Pancreas (tissue), 10 donors: ENCODE results near the gene LEMD2. TPM values are rescaled to one million over a fixed set of nuclear protein-coding genes. Genes with fewer than 3 reads are reported as not detected.

Source experiments
- ATAC-seq, 4 donors: fragments of 200-7000 bp; cut with Tn5 transposase; one replicate each; pipeline versions ENCODE4 v1.8.0 to v1.9.1; 2020; ENCODE audit warnings: mild to moderate bottlenecking in 4 of 4, moderate library complexity in 4 of 4
- DNase-seq, 6 donors: peaks; one replicate each; pipeline ENCODE4 v3.0.0-alpha.2; 2020
- FAIRE-seq: peaks from 2 replicates; lab custom pipeline; 2012; peaks lifted over from hg19 to GRCh38; lab: Jason Lieb, UNC
- H3K27ac ChIP-seq, 4 donors: fragments of 200-600 bp; sonication (generic); 1 replicate in 3 of 4; 2 replicates in 1 of 4; pipeline versions ENCODE4 v1.5.0 to v1.8.0; 2020
- H3K27me3 ChIP-seq, 4 donors: fragments of 200-600 bp; one replicate each; pipeline ENCODE4 v1.8.0; 2021
- H3K36me3 ChIP-seq, 3 donors: fragments of 200-600 bp; sonication (generic) in 1 of 3; one replicate each; pipeline versions ENCODE4 v1.5.0 to v1.8.0; 2020 to 2021
- H3K4me1 ChIP-seq, 3 donors: fragments of 200-600 bp; one replicate each; pipeline ENCODE4 v1.8.0; 2021
- H3K4me3 ChIP-seq, 4 donors: fragments of 200-600 bp; sonication (generic) in 2 of 4; one replicate each; pipeline versions ENCODE4 v1.5.0 to v1.8.0; 2020 to 2021
- H3K9me3 ChIP-seq, 4 donors: fragments of 200-600 bp; one replicate each; pipeline ENCODE4 v1.8.0; 2021
- CTCF ChIP-seq, 4 donors: fragments of 200-600 bp; sonication (generic) in 3 of 4; IDR thresholded peaks; one replicate each; pipeline versions ENCODE4 v1.5.0 to v1.8.0; 2021; ENCODE audit warnings: antibody characterized with exemption in 4 of 4
- WGBS, 2 donors: extraction: QIAGEN DNeasy Blood & Tissue Kit; methylation state at CpG; one replicate each; pipeline ENCODE4 v1.1.7; 2013; 5-methylcytosine and 5-hydroxymethylcytosine counted together
- intact Hi-C, 3 donors: fragments of 100-400 bp; cut with DNase I; formaldehyde crosslinking; loops; one replicate each; pipeline versions ENCODE4 v1.11.1 to v1.14.2; 2022
- polyA plus RNA-seq, 2 donors: library from polyadenylated mRNA; stranded (reverse); fragments of 200-250 nt; gene quantifications; one replicate each; pipeline ENCODE4 v1.2.3, GENCODE V29; 2013
- total RNA-seq, 6 donors: library from RNA; stranded (reverse); fragmentation: NEBNext Ultra II Directional in 4 of 6; extraction: Animal tissue kit (Norgen Biotek cat#: 25700) in 4 of 6; gene quantifications; one replicate each; pipeline versions ENCODE4 v1.2.1 to v1.2.4, GENCODE V29; 2021 to 2023
- donor health status: healthy with polysubstance abuse.
- donor health status: DM: no; HTN: no; CAD: no; lungs with moderate emphysema.
- donor health status: DM: no; HTN: no; CAD: no.
- donor health status: control.
- donor health status: control.
- donor health status: Bipolar disorder and iron deficiency.
- donor health status: DM: yes; HTN: yes; CAD: no.
- donor health status: DM: no; HTN: no; CAD: no.
- donor health status: DM: no; HTN: no; CAD: no.
- donor health status: DM: yes; HTN: yes; CAD: no.

The LEMD2 gene
- total and polyA plus RNA-seq, 8 donors, result 23.4 to 59.4 (median 30.0) TPM

- no peak for FAIRE-seq
- Histone ChIP-seq H3K4me3 (no peak overlapping the region), H3K4me1 (peaks cover 12 to 21% (median 16%) of the 10 kb centered on the region in 3 donors), H3K9me3 (no peaks in the 10 kb centered on the region), H3K27ac (no peak overlapping the region), H3K27me3 (no peaks in the 10 kb centered on the region), H3K36me3 (peaks cover 7 to 44% (median 20%) of the 10 kb centered on the region in 3 donors)
- TF ChIP-seq CTCF (IDR thresholded peaks at IDR 0.05), result no peak
- DNase-seq, result peak in 1 of 6 donors; percentile 32
- no peak for ATAC-seq
- intact Hi-C loops, result no loop called here
- 90 to 93% methylated on average over 10 of the region's 10 CpGs for WGBS, 2 donors
These were observed 5.0 kb downstream of the LEMD2 start for GRCh38 chr6:33783781-33784520.

GRCh38 chr6:33782561-33782960 lies 6.4 kb downstream of the LEMD2 start:
- peaks cover 7 to 58% (median 33%) of the 10 kb centered on the region in 3 donors for H3K36me3 ChIP-seq
- no peak for TF ChIP-seq CTCF (IDR thresholded peaks at IDR 0.05)
- no peak for DNase-seq
- H3K9me3 ChIP-seq, result no peaks in the 10 kb centered on the region
- no peak for FAIRE-seq
- peaks cover 10 to 20% (median 13%) of the 10 kb centered on the region in 3 donors for H3K4me1 ChIP-seq
- WGBS, 2 donors, result 95 to 96% methylated on average over 5 of the region's 5 CpGs
- no peaks in the 10 kb centered on the region for H3K27me3 ChIP-seq
- intact Hi-C loops, result no loop called here
- H3K27ac ChIP-seq, result no peak overlapping the region
- no peak for ATAC-seq
- no peak overlapping the region for H3K4me3 ChIP-seq

GRCh38 chr6:33781131-33781975 lies 7.6 kb downstream of the LEMD2 start:
- Histone ChIP-seq H3K4me3 (no peak overlapping the region), H3K36me3 (peaks cover 13 to 70% (median 42%) of the 10 kb centered on the region in 3 donors), H3K4me1 (peaks cover 0 to 7% (median 1%) of the 10 kb centered on the region in 3 donors), H3K9me3 (no peaks in the 10 kb centered on the region), H3K27ac (no peak overlapping the region), H3K27me3 (no peaks in the 10 kb centered on the region)
- 82 to 85% methylated on average over 16 of the region's 16 CpGs for WGBS, 2 donors
- TF ChIP-seq CTCF (IDR thresholded peaks at IDR 0.05), result no peak
- intact Hi-C loops, result no loop called here
- FAIRE-seq (no peak), ATAC-seq (peak in 2 of 4 donors; percentile 9 to 20), DNase-seq (peak in 1 of 6 donors; percentile 48)

GRCh38 chr6:33779895-33780294 lies 9.0 kb downstream of the LEMD2 start:
- FAIRE-seq, result no peak
- Histone ChIP-seq H3K9me3 (no peaks in the 10 kb centered on the region), H3K27me3 (no peaks in the 10 kb centered on the region), H3K4me1 (no peaks in the 10 kb centered on the region), H3K36me3 (peaks cover 13 to 84% (median 52%) of the 10 kb centered on the region in 3 donors), H3K27ac (no peak overlapping the region), H3K4me3 (no peak overlapping the region)
- DNase-seq, result no peak
- intact Hi-C loops, result no loop called here
- WGBS, 2 donors, result 91 to 92% methylated on average over 14 of the region's 14 CpGs
- ATAC-seq, result no peak
- no peak for TF ChIP-seq CTCF (IDR thresholded peaks at IDR 0.05)
